Gastrocnemius medialis (tissue), 4 donors: ENCODE measurements around the gene KLHL9. TPM values are rescaled to one million over a fixed set of nuclear protein-coding genes. Genes with fewer than 3 reads are reported as not detected.

ENCODE experiments used
- ATAC-seq, 2 donors: fragments of 150-250 bp; one replicate each; pipeline ENCODE4 v1.9.1; 2016
- DNase-seq, 2 donors: peaks; one replicate each; pipeline ENCODE4 v3.0.0-alpha.2; 2019
- H3K27ac ChIP-seq, 4 donors: fragments of 200-600 bp; sonication (generic); 1 replicate in 1 of 4; 2 replicates in 3 of 4; pipeline ENCODE4 v1.5.1; 2016 to 2018; ENCODE audit warnings: mild to moderate bottlenecking in 2 of 4, moderate library complexity in 1 of 4
- H3K27me3 ChIP-seq, 3 donors: fragments of 200-600 bp; sonication (generic) in 2 of 3; 1 replicate in 1 of 3; 2 replicates in 2 of 3; pipeline versions ENCODE4 v1.5.1 to v1.6.0; 2016 to 2019; ENCODE audit warnings: mild to moderate bottlenecking in 1 of 3, moderate library complexity in 1 of 3
- H3K36me3 ChIP-seq, 2 donors: fragments of 200-600 bp; sonication (generic) in 1 of 2; one replicate each; pipeline ENCODE4 v1.5.1; 2017 to 2018
- H3K4me1 ChIP-seq, 2 donors: fragments of 200-600 bp; sonication (generic) in 1 of 2; one replicate each; pipeline ENCODE4 v1.5.1; 2016 to 2017; ENCODE audit warnings: mild to moderate bottlenecking in 2 of 2
- H3K4me3 ChIP-seq, 4 donors: fragments of 200-600 bp; sonication (generic) in 3 of 4; 1 replicate in 1 of 4; 2 replicates in 3 of 4; pipeline ENCODE4 v1.5.1; 2016 to 2019; ENCODE audit warnings: mild to moderate bottlenecking in 2 of 4
- H3K9me3 ChIP-seq, 3 donors: fragments of 200-600 bp; sonication (generic) in 2 of 3; 1 replicate in 1 of 3; 2 replicates in 2 of 3; pipeline ENCODE4 v1.5.1; 2016 to 2019
- CTCF ChIP-seq, 5 experiments: fragments of 450-650 bp in 3 of 5; fragments of 200-600 bp in 2 of 5; sonication (generic) in 2 of 5; IDR thresholded peaks in 4 of 5; conservative IDR thresholded peaks in 1 of 5; 1 replicate in 4 of 5; 2 replicates in 1 of 5; pipeline ENCODE4 v1.5.1; 2016 to 2019; ENCODE audit warnings: antibody characterized with exemption in 5 of 5, mild to moderate bottlenecking in 3 of 5, moderate library complexity in 3 of 5
- POLR2A ChIP-seq, 2 donors: fragments of 450-650 bp; IDR thresholded peaks; one replicate each; pipeline ENCODE4 v1.6.1; 2017; ENCODE audit warnings: antibody characterized with exemption in 2 of 2, mild to moderate bottlenecking in 2 of 2, moderate library complexity in 2 of 2
- in situ Hi-C, 4 donors: fragments of 200-750 bp; cut with MboI; loops; one replicate each; pipeline versions ENCODE4 v1.15.0 to v1.8.0; 2017; ENCODE audit warnings: low sequenced_read_pairs in 4 of 4
- intact Hi-C: fragments of 100-400 bp; cut with DNase I; formaldehyde crosslinking; loops from one replicate; pipeline ENCODE4 v1.15.1; 2023; ENCODE audit warnings: low total_unique reads
- total RNA-seq, 4 donors: library from RNA; depleted of rRNA; stranded (reverse); fragments of >200 nt; gene quantifications; one replicate each; pipeline versions ENCODE4 v1.1.0 to v1.2.3, GENCODE V29; 2016

The KLHL9 gene
- total RNA-seq, 4 donors from 2014 or later, result 5.2 to 8.2 (median 6.5) TPM

GRCh38 chr9:21295992-21296391 is 39.2 kb downstream of the KLHL9 start:
- no peaks in the 10 kb centered on the region for H3K9me3 ChIP-seq
- H3K27me3 ChIP-seq, result no peaks in the 10 kb centered on the region
- H3K4me1 ChIP-seq, result no peaks in the 10 kb centered on the region
- DNase-seq (no peak), ATAC-seq (no peak)
- H3K36me3 ChIP-seq, result no peaks in the 10 kb centered on the region
- intact Hi-C loops, result no loop called here
- TF ChIP-seq CTCF (IDR thresholded peaks at IDR 0.05 in 4 of 5, conservative IDR thresholded peaks at IDR 0.05 in 1 of 5) (no peak), POLR2A (IDR thresholded peaks at IDR 0.05) (no peak)
- no peak overlapping the region for H3K4me3 ChIP-seq
- no peak overlapping the region for H3K27ac ChIP-seq
- in situ Hi-C loops, result no loop called here

GRCh38 chr9:21294904-21295538 is 40.2 kb downstream of the KLHL9 start:
- H3K27ac ChIP-seq, result no peak overlapping the region
- TF ChIP-seq POLR2A (IDR thresholded peaks at IDR 0.05), result no peak
- no peak for TF ChIP-seq CTCF (IDR thresholded peaks at IDR 0.05 in 4 of 5, conservative IDR thresholded peaks at IDR 0.05 in 1 of 5)
- ATAC-seq, result no peak
- H3K36me3 ChIP-seq, result no peaks in the 10 kb centered on the region
- intact Hi-C loops (no loop called here), in situ Hi-C loops (no loop called here)
- no peaks in the 10 kb centered on the region for H3K4me1 ChIP-seq
- no peaks in the 10 kb centered on the region for H3K27me3 ChIP-seq
- H3K4me3 ChIP-seq, result no peak overlapping the region
- no peak for DNase-seq
- no peaks in the 10 kb centered on the region for H3K9me3 ChIP-seq

- DNase-seq (no peak), ATAC-seq (no peak)
- Histone ChIP-seq H3K4me3 (no peak overlapping the region), H3K9me3 (no peaks in the 10 kb centered on the region), H3K27ac (no peak overlapping the region), H3K27me3 (no peaks in the 10 kb centered on the region), H3K4me1 (no peaks in the 10 kb centered on the region), H3K36me3 (no peaks in the 10 kb centered on the region)
- intact Hi-C loops, result no loop called here
- in situ Hi-C loops, result no loop called here
- no peak for TF ChIP-seq CTCF (IDR thresholded peaks at IDR 0.05 in 4 of 5, conservative IDR thresholded peaks at IDR 0.05 in 1 of 5)
- TF ChIP-seq POLR2A (IDR thresholded peaks at IDR 0.05), result no peak
Observed at GRCh38 chr9:21294364-21294774, 40.8 kb downstream of the KLHL9 start.

- in situ Hi-C loops, result no loop called here
- no peak for ATAC-seq
- Histone ChIP-seq H3K4me1 (no peaks in the 10 kb centered on the region), H3K9me3 (no peaks in the 10 kb centered on the region), H3K4me3 (no peak overlapping the region), H3K27me3 (no peaks in the 10 kb centered on the region), H3K27ac (no peak overlapping the region), H3K36me3 (no peaks in the 10 kb centered on the region)
- intact Hi-C loops, result no loop called here
- TF ChIP-seq CTCF (IDR thresholded peaks at IDR 0.05 in 4 of 5, conservative IDR thresholded peaks at IDR 0.05 in 1 of 5) (no peak), POLR2A (IDR thresholded peaks at IDR 0.05) (no peak)
- DNase-seq, result no peak
Observed at GRCh38 chr9:21289848-21290247, 45.4 kb downstream of the KLHL9 start.

- H3K4me1 ChIP-seq, result no peaks in the 10 kb centered on the region
- no peak overlapping the region for H3K27ac ChIP-seq
- H3K9me3 ChIP-seq, result no peaks in the 10 kb centered on the region
- H3K27me3 ChIP-seq, result no peaks in the 10 kb centered on the region
- no peak for TF ChIP-seq POLR2A (IDR thresholded peaks at IDR 0.05)
- no peak for TF ChIP-seq CTCF (IDR thresholded peaks at IDR 0.05 in 4 of 5, conservative IDR thresholded peaks at IDR 0.05 in 1 of 5)
- no peak overlapping the region for H3K4me3 ChIP-seq
- intact Hi-C loops, result no loop called here
- DNase-seq (no peak), ATAC-seq (no peak)
- in situ Hi-C loops, result no loop called here
- H3K36me3 ChIP-seq, result no peaks in the 10 kb centered on the region
Observed at GRCh38 chr9:21287280-21287679, 47.9 kb downstream of the KLHL9 start.
